T47D (cell line): Measurements from ENCODE around the gene SPC24.
"Not testable (repeated sequence)": the region's sequence is repeated elsewhere in the genome, so short reads cannot be mapped to it uniquely, and the experiment has no call there.

Experiments
- DNase-seq, 2 experiments: peaks; one replicate each; pipeline versions ENCODE4 v3.0.0 to v3.0.0-alpha.2; 2011 to 2012; ENCODE audit warnings: low read depth in 1 of 2, low spot score in 1 of 2
- JUND ChIP-seq: IDR thresholded peaks from 2 replicates; pipeline ENCODE4 v1.6.1; 2012; ENCODE audit warnings: low read depth
- in situ Hi-C: cut with HindIII; loops from 2 replicates; pipeline ENCODE4 v1.10.0; 2016; ENCODE audit warnings: low sequenced_read_pairs, low pct_unique_long_range_greater_than_20kb

SPC24 gene

DNA sequence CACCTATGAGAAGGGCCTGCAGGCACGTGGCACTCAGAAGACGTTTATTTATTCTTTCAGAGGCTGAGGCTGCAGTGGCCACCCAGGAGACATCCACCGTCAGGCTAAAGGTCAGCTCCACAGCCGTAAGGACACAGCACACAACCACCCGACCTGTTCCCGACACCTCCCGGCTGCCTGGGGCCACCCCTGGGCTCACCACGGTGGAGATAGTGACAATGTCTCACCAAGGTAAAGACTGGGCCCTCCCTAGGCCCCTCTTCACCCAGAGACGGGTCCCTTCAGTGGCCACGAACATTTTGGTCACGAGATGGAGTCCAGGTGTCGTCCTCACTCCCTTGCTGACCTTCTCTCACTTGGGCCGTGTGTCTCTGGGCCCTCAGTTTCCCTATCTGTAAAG lies 32.5 kb downstream of the SPC24 start:
- DNase-seq = no peak
- TF ChIP-seq JUND = no peak
- in situ Hi-C loops = no loop called here

DNA sequence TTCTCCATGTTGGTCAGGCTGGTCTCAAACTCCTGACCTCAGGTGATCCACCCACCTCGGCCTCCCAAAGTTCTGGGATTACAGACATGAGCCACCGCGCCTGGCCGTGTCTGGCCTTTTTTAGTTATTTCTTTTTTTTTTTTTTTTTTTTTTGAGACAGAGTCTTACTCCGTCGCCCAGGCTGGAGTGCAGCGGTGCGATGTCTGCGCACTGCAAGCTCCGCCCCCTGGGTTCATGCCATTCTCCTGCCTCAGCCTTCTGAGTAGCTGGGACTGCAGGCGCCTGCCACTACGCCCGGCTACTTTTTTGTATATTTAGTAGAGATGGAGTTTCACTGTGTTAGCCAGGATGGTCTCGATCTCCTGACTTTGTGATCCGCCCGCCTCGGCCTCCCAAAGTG lies 33.6 kb downstream of the SPC24 start:
- in situ Hi-C loops, DNase-seq: not testable (repeated sequence)

DNA sequence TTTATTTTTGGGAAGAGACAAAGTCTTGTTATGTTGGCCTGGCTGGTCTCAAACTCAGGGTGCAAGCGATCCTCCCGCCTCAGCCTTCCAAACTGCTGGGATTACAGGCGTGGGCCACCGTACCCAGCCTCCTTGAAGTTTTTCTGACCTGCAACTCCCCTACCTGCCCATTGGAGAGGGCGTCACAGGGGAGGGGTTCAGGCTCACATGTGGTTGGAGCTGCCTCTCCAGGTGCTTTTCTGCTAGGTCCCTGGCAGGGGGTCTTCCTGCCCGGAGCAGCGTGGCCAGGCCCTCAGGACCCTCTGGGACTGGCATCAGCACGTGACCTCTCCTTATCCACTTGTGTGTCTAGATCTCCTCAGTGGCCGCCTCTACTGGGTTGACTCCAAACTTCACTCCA lies 39.1 kb downstream of the SPC24 start:
- no peak for DNase-seq
- in situ Hi-C loops = no loop called here
- TF ChIP-seq JUND = no peak

- DNase-seq = no peak
- in situ Hi-C loops = no loop called here
- TF ChIP-seq JUND = no peak
These were observed 39.6 kb downstream of the SPC24 start for GRCh38 chr19:11115895-11116446.

DNA sequence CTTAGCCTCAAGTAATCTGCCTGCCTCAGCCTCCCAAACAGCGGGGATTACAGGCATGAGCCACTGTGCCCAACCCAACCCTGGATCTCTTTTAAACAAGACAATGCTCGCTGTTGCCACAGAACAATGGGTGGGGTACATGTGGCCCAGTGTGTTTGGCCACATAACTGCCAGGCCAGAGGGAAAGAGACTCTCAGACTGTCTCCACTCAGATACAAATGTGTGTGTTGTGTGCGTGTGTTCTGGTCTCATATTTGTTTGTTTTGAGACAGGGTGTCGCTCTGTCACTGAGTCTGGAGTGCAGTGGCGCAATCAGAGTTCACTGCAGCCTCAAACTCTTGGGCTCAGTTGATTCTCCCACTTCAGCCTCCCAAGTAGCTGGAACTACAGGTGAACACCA lies 40.5 kb downstream of the SPC24 start:
- TF ChIP-seq JUND = no peak
- in situ Hi-C loops = no loop called here
- DNase-seq = no peak

DNA sequence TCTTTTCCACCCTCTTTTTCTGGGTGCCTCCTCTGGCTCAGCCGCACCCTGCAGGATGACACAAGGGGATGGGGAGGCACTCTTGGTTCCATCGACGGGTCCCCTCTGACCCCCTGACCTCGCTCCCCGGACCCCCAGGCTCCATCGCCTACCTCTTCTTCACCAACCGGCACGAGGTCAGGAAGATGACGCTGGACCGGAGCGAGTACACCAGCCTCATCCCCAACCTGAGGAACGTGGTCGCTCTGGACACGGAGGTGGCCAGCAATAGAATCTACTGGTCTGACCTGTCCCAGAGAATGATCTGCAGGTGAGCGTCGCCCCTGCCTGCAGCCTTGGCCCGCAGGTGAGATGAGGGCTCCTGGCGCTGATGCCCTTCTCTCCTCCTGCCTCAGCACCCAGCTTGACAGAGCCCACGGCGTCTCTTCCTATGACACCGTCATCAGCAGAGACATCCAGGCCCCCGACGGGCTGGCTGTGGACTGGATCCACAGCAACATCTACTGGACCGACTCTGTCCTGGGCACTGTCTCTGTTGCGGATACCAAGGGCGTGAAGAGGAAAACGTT lies 42.4 kb downstream of the SPC24 start:
- TF ChIP-seq JUND = no peak
- no peak for DNase-seq
- in situ Hi-C loops = no loop called here

GRCh38 chr19:11111771-11112144 lies 43.8 kb downstream of the SPC24 start:
- no peak for DNase-seq
- TF ChIP-seq JUND = no peak
- in situ Hi-C loops = no loop called here

GRCh38 chr19:11111117-11111770 lies 44.3 kb downstream of the SPC24 start:
- in situ Hi-C loops = no loop called here
- DNase-seq = no peak

GRCh38 chr19:11108746-11109145 lies 46.8 kb downstream of the SPC24 start:
- in situ Hi-C loops = no loop called here
- no peak for DNase-seq
- no peak for TF ChIP-seq JUND

More at GRCh38 chr19:11111117-11111770, 44.3 kb downstream of the SPC24 start:
- no peak for TF ChIP-seq JUND

DNA sequence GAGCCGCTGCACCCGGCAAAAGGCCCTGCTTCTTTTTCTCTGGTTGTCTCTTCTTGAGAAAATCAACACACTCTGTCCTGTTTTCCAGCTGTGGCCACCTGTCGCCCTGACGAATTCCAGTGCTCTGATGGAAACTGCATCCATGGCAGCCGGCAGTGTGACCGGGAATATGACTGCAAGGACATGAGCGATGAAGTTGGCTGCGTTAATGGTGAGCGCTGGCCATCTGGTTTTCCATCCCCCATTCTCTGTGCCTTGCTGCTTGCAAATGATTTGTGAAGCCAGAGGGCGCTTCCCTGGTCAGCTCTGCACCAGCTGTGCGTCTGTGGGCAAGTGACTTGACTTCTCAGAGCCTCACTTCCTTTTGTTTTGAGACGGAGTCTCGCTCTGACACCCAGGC lies 49.1 kb downstream of the SPC24 start:
- DNase-seq = no peak
- no peak for TF ChIP-seq JUND
- in situ Hi-C loops = no loop called here

DNA sequence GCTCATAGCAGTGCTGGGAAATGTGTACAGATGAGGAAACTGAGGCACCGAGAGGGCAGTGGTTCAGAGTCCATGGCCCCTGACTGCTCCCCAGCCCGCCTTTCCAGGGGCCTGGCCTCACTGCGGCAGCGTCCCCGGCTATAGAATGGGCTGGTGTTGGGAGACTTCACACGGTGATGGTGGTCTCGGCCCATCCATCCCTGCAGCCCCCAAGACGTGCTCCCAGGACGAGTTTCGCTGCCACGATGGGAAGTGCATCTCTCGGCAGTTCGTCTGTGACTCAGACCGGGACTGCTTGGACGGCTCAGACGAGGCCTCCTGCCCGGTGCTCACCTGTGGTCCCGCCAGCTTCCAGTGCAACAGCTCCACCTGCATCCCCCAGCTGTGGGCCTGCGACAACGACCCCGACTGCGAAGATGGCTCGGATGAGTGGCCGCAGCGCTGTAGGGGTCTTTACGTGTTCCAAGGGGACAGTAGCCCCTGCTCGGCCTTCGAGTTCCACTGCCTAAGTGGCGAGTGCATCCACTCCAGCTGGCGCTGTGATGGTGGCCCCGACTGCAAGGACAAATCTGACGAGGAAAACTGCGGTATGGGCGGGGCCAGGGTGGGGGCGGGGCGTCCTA lies 50.5 kb downstream of the SPC24 start:
- TF ChIP-seq JUND = no peak
- no peak for DNase-seq
- in situ Hi-C loops = no loop called here

- DNase-seq, in situ Hi-C loops: not testable (repeated sequence)
These were observed 51.9 kb downstream of the SPC24 start for GRCh38 chr19:11103667-11104066.

GRCh38 chr19:11102944-11103343 lies 52.6 kb downstream of the SPC24 start:
- in situ Hi-C loops = no loop called here
- TF ChIP-seq JUND = no peak

More at GRCh38 chr19:11102944-11103343, 52.6 kb downstream of the SPC24 start:
- no peak for DNase-seq
